Measurements from ENCODE around the gene FBXL20.
"Not testable (repeated sequence)": the region's sequence is repeated elsewhere in the genome, so short reads cannot be mapped to it uniquely, and the experiment has no call there.

Gene FBXL20, protein sequence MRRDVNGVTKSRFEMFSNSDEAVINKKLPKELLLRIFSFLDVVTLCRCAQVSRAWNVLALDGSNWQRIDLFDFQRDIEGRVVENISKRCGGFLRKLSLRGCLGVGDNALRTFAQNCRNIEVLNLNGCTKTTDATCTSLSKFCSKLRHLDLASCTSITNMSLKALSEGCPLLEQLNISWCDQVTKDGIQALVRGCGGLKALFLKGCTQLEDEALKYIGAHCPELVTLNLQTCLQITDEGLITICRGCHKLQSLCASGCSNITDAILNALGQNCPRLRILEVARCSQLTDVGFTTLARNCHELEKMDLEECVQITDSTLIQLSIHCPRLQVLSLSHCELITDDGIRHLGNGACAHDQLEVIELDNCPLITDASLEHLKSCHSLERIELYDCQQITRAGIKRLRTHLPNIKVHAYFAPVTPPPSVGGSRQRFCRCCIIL

DNA sequence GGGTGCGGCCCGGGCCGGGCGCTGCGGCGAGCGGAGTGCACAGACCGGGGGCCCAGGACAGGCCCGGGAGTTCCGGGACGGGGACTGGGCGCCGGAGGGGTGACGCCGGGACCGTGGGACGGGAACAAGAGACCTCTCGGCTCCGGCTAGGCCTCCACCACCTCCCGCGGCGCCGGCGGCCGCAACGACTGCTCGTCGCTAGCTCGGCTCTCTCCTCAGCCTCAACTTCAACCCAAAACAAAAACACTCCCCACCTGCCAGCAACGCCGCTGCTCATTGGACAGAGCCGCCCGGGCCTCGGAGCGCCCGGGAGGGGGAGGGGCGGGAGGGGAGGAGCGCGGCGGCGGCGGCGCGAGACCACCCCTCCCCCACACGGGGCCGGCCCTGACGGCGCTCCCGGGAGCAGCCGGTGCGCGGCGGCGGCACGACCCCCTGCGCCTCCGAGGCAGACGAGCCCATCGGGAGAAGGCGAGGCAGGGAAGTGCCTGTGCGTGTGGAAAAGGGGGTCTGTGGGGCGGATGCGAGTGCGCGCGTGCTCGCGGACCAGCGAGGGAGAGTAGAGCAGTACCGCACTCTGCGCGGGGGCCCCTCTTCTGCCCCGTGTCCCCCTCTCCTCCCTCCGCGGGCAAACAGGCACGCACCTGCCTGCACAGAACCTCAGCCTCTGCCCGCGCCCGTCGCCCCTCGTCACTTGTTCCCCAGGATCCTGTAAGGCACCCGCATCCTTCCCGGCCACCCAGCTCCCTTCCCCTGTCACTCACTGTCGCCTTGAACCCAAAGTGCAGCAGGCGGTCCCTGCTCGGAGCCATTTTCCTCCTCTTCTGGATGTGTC is at the start of gene FBXL20:
Gene FBXL20, minus strand, starts transcription at position 215 of the 832 bp plus-strand sequence. CDS start 224 bp downstream, outside the sequence.
- peak; percentile 60 for DNase-seq

DNA sequence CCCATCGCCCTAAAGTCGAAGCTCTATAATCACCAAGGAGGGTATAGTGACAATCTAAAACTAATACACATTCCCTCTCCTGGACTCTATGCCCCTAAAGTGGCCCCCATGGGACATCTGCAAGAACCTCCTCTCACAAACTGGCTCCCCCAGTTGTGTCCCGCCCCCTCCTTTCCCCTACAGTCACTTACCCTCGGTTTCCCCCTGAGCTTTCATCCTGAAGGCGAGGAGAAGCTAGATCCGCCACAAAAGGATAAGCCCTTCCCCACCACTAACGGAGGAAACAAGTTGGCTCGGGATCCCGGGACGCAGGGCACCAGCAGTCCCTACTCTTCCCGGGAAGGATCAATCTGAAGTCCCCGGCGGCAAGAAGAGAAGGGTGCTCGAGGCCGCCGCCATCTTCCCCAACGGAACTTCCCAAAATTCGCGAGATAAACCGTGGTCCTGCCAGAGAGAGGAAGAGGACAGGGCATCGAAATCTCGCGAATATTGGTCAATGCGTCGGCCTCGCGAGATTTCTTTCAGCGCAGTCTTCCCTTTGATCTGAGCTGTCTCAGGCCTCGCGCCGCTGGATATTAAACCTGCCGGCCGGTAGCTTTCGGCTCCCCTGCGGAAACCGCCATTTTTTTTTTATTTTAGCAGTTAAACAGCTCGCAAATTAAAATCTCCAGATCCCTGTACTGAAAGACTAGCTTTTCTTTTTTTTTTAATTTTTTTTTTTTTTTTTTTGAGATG is 49.6 kb upstream of the FBXL20 start, which contains the start of gene MED1:
Gene MED1, minus strand, starts transcription at position 417 of the 735 bp plus-strand sequence. Its CDS starts 201 bp downstream, at position 216.
- DNase-seq = peak; percentile 74

DNA sequence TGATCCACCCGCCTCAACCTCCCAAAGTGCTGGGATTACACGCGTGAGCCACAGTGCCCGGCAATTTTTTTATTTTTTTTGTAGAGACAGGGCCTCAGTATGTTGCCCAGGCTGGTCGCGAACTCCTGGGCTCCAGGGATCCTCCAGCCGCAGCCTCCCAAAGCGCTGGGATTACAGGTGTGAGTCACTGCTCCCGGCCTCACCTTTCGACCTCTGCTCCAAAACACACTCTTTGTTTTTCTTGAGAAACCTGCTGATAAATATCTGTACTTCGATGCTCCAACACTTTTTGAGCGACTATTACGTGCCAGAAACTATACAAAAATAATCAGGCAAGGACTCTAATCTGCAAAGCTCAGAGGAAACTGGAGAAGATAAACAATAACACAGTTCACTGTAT is 48.6 kb upstream of the FBXL20 start:
- no peak for DNase-seq

DNA sequence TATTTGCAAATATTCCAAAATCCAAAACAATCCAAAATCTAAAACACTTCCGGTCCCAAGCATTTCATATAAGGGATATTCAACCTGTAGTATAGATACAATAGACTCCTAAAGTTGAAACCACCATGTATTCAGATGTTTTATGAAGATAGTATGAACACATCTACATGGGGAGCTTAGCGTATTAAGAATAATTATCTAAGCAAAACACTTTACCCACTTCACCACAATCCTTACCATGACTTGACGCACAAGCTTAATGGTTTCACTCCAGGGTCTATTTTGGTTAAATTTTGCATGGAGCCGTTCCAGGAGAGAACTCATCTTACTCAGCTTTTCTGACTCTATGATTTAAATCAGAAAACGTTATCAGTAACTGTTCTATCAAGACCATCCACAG is 46.1 kb upstream of the FBXL20 start:
- no peak for DNase-seq

DNA sequence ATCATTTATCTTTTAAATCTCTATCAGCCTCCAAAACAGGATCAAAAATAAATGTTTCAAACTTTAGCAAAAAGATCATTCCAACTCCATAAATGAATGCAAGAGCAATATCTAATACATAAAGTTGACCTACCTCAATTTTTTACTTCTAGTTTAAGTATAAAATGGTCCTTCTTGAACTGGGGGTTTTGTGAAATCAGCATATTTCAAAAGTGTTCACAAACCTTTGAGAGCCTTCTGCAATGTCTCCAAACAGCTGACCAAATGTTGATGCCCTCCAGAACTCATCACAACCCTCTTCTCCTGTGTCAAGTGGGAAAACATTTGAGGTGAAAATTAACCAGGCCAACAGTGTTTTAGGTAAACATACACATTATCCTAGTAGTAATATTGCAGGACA is 41.9 kb upstream of the FBXL20 start:
- no peak for DNase-seq

DNA sequence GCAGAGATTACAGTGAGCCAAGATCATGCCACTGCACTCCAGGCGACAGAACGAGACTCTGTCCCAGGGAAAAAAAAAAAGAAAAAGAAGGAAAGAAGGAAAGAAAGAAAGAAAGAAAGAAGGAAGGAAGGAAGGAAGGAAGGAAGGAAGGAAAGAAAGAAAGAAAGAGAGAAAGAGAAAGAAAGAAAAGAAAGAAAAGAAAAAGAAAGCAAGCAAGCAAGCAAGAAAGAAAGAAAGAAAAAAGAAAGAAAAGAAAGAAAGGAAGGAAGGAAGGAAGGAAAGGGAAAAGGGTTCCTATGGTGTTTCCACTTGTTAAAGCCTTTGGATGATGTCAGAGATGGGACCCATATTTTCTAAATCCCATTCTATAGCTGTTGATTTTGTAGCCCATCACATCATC is 38.4 kb upstream of the FBXL20 start:
- not testable (repeated sequence) for DNase-seq

DNA sequence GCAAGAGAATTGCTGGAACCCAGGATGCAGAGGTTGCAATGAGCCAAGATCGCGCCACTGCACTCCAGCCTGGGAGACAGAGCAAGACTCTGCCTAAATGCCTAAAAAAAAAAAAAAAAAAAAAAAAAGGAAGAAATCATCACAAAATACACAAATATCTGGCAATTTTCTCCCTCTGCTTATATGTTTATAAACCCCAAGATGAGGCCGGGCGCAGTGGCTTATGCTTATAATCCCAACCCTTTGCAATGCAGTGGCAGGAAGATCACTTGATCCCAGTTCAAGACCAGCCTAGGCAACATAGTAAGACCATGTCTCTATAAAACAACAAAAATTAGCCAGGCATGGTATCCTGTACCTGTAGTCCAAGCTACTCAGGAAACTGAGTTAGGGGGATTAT is 28.2 kb upstream of the FBXL20 start:
- DNase-seq = no peak

DNA sequence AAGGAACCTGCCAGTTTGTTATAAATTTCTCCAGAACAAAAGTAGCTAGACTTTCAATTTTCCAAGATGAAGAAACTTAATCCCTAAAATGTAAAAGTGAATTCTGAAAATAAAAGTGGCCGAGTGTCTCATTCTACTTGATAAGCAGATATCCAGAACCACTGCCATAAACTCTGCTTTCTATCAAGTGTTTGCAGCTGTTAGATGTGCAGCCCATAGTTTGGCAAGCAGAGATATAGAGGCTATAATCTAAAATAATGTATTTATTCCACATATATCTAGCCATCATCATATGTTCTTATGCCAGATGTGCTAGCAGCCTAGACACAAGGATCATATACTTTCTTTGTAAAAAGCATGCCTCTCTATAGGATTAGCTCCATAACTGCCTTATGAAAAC is 14.7 kb upstream of the FBXL20 start:
- DNase-seq = no peak

DNA sequence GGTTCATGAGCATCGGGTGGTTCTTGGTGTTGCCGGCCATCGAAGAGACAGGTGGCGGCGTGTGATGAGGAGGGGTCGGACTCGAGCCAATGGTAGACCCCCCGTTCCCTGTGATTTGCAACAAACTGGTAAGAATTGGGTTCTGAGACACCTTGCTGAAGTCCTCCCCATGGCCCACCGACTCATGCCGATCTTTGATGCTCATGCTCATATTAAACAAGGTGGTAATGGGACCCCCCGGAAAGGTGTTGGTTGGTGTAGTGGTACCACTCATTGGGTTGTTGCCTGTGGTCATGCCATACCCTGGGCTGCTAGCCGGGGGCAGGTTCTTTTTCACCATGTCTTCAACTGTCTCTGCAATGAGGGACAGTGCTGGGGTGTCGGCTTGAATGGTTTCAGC is 8.9 kb upstream of the FBXL20 start:
- DNase-seq = no peak

DNA sequence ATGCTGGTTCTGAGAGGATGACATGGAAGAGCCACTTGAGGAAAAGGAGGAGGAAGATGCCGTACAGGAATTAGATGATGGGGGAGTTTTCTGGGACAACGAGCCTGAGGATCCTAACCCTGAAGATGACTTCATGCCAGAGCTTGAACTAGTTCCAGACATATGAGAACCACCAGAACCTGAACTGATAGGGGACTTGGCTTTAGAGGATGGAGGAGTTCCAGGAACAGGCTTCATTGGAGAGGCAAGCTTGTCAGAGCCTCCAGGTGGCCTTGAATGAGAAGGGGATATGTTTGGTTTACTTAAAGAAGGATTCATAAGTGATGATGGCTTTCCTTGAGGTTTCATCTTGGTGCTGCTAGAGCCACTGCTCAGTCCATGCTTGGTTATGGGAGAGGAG is 6.9 kb upstream of the FBXL20 start:
- no peak for DNase-seq

DNA sequence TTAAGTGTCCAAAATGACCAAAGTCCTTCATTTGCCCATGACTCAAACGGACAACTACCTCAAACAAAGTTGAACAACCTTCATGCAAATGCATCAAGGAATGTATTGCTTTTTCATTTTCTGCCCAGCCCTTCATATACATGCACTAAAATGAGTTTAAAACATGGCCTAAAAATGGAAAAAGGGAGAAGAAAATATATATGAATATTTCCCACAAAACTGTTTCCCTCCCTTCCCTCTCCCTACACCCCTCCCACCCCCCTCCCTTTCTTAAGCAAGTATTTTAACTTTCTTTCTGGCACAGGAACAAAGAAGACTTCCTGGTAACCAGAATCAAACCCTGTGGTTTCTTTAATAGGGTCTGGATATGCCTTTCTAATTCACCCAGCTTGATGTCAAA is 5.5 kb upstream of the FBXL20 start:
- DNase-seq = no peak

DNA sequence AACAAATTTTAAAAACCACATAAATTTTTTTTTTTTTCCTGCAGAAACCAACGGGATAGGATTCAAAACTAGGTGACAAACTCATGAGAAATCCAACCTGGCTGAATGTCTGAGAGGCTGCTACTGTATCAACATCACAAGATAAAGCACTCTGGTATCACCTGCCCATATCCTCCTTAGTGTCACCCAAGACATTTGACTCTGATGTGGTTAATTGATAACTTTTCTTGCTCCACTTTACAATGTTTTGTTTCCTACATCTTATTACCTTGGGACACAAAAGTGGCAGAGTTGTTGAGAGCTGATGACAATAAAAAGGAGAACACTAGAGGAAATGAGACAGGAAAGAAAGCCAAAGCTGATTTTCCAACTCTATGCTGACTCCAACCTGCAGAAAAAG is 4.0 kb upstream of the FBXL20 start:
- no peak for DNase-seq

DNA sequence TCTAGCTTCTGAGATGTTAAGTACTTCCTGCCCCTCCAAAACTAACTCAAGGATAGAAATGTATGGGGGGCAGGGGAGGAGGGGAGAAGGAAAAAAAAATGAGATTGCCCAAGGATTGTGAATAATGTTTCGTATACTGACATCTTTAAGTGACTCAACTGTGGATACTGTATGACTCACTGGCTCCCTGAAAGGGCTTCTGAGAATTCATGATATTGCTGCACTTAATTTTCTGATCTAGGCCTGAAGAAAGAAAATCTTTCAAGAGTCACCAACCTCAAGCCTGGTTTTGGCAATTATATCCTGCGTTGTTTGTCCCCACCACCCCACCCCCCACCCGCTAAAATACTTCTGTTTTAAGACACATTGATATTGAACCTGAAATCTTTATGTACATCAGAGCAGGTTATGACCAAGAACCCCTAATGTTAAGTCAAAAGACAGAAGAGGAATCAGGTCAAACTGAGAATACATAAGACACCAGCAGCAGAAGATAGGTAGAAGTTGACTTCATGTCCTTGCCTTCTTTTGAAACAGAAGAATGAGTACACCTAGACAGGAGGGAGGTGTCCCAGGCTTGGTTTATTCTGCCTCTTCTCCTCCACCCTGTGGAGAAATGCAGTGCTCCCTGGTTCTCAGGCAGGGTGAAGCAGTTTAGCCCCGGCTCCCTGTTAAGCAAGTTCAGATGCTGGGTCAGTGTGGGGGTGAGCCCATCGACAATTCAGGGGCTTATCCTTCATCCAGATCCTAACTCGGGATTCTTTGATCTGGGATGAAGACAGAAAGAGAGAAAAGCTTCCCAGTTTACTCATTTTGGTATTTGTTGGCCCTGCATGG is 3.3 kb upstream of the FBXL20 start:
- DNase-seq = no peak

DNA sequence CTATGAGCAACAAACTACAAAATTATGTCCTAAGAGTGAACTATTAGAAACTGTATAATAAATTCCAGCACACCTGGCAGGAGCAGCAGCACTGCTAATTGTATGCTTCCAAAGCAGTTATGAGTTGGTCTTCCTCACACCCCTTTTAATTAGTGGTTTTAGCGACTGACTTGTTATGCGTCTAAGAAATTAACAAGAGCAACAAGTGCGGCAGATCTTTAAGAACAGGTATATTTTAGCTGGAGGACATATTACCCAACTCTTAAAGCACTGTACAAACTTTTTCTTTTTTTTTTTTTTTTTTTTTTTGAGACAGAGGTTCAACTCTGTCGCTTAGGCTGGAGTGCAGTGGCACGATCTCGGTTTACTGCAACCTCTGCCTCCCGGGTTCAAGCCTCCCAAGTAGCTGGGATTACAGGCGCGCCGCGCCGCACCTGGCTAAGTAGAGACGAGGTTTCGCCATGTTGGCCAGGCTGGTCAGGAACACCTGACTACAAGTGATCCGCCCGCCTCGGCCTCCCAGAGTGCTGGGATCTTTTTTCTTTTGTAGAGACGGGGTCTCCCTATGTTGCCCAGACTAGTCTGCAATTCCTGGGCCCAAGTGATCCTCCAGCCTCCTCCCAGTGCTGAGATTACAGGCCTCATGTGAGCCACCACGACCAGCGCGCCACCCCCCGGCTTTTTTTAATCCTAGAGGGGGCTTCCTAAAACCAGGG is 1.6 kb upstream of the FBXL20 start:
- DNase-seq = no peak

DNA sequence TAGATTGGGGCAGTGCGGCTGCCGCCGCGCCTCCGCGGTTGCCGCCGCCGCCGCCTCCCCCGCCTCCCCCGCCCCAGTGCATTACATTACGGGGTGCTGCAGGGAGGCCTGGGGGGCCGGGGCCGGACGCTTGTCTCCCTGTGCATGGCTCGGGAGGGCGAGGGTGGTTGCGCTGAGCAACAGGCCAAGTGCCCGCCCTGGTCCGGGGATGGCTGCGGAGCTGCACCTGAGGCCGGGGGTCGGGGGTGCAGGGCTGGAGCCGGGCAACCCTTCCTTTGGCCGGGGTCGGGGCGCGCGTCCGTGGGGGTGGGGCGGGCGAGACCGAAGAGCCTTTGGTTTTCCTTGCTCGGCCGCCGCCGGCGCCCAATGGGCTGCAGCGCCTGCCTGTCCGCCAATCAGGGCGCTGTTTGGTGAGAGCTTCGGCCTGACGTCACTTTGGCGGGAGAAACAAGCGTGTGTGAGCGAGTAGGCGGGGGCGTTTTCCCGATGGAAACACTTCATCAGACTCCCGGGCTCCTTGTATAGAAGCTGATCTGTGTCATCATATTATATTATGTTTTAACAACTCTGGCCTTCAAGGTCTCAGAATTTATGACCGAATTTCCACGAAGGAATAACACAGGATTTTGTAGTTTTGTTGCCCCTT is 941 bp upstream of the FBXL20 start:
- DNase-seq = peak; percentile 78

DNA sequence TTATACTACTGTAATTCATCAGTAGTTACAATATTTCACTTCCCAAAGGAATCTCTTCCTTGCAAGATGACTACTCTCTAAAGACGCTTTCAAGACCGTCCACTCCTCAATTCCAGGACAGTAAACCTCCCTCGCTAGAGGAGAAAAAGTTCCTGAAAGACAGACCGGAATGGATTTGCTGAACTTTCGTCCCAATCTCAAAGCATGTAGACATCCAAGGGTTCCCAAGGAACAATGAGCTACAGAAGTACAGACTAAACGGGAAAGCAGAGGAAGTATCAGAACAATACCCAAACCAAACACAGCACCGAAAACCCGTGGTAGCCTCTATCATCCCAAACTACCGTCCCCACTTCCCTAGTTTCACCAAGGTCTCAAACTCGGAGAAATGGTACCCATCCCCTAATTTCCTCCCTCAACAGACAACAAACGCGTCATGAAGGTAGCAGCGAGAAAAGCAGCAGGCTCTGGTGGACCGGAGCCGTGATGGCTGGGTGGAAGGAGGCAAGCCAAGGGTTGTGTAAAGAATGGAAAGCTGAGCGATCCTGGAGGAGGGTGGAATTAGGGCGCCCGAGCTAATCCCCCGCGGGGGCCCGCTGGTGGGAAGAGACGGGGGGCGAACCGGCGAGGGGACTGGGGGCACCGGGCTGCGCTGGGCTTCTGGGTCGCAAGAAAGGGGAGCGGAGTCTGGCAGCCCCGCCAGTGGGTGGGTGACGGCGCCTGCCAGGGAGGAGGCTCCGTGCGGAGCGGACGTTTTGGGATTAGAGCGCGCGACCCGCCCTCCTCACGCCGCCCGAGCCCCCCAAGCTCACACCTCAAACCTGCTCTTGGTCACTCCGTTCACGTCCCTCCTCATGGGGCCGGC is 647 bp downstream of the FBXL20 start:
- no peak for DNase-seq

DNA sequence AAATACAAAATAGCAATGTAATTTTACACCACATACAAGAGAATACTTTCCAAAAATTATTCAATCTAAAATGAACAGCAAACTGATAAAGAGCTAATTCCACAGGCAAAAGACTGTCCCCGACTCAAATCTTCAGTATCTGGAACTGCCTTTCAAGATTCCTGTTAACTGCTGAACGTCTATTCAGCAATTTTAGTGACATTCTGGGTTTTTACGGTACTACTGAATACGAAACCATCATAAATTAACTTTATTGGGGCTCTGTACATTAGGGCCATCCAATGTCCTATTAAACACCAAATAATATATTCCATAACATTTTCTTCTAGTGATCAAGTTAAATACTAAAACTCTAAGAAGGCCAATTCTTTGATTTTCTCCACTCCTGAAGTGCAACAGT is 1.6 kb downstream of the FBXL20 start:
- DNase-seq = no peak

DNA sequence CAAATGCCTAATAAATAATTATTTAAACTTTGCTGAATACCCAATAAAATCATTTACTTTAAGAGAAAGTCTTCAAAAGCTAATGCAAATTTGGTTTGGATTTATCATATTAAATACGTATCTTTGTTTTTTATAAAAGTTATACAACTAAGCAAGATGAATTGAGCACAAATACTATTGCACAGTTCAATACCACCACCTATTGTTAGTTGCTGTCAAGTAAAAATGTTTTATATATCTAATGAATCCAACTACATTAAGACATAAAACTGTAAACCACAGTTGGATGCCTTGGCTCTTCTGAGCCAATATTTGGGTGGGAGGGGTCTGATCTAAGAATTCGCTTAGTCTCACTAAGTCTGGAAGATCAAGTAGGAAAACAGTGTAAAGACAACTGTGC is 7.7 kb downstream of the FBXL20 start:
- DNase-seq = no peak

DNA sequence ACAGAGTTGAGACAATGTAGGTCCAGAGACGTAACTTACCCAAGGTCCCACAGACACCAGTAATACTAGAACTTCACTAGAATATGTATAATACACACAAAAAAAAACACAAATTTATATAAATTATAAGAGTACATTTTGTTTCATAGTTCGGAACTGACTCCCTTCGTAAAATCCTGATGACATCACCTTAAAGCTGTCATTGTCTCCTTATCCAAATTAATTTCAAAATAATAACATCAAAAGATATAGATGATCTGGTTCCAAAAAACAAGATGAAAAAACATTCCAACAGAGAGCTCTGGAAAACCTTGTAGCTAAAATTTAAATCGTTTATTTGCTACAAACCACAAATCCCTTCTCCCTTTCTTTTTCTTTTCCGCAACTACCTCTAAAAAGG is 10.0 kb downstream of the FBXL20 start:
- DNase-seq = no peak

DNA sequence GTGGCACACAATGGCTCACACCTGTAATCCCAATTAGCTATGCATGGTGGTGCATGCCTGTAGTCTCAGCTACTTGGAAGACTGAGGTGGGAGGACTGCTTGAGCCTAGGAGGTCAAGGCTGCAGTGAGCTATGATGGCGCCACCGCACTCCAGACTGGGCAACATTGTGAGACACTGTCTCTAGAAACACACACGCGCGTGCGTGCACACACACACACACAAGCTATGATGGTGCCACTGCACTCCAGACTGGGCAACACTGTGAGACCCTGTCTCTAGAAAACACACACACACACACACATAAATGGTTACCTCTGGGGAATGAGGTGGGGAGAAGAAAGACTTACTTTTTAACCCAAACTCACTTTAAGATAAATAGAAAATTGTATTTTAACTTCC is 16.4 kb downstream of the FBXL20 start:
- no peak for DNase-seq
